H4 (cell line): ENCODE data around the gene ASNS. TPM values are rescaled to one million over a fixed set of nuclear protein-coding genes. Genes with fewer than 3 reads are reported as not detected.
A peak's percentile ranks its signal among the peaks of the same experiment; 100 is the strongest.
"Not testable (repeated sequence)": the region's sequence is repeated elsewhere in the genome, so short reads cannot be mapped to it uniquely, and the experiment has no call there.

Experiments used
- DNase-seq: peaks from one replicate; pipeline ENCODE4 v3.0.0-alpha.2; 2015; ENCODE audit warnings: low spot score
- total RNA-seq: library from RNA; depleted of rRNA; stranded (reverse); fragments of >200 nt; shearing (Covaris generic); gene quantifications from 2 replicates; pipeline ENCODE4 v1.2.3, GENCODE V29; 2014; rRNA removed

ASNS gene, protein sequence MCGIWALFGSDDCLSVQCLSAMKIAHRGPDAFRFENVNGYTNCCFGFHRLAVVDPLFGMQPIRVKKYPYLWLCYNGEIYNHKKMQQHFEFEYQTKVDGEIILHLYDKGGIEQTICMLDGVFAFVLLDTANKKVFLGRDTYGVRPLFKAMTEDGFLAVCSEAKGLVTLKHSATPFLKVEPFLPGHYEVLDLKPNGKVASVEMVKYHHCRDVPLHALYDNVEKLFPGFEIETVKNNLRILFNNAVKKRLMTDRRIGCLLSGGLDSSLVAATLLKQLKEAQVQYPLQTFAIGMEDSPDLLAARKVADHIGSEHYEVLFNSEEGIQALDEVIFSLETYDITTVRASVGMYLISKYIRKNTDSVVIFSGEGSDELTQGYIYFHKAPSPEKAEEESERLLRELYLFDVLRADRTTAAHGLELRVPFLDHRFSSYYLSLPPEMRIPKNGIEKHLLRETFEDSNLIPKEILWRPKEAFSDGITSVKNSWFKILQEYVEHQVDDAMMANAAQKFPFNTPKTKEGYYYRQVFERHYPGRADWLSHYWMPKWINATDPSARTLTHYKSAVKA
- 225 and 335 TPM in 2 replicates for total RNA-seq

- DNase-seq = peak; percentile 96
Observed at GRCh38 chr7:97872025-97872669, at the start of gene ASNS. ASNS (minus strand) TSS chr7:97872408; CDS start chr7:97869156, 3,252 bp downstream.

GRCh38 chr7:97921254-97921653 is 49.0 kb upstream of the ASNS start:
- not testable (repeated sequence) for DNase-seq

GRCh38 chr7:97915267-97915666 is 43.1 kb upstream of the ASNS start:
- not testable (repeated sequence) for DNase-seq

- not testable (repeated sequence) for DNase-seq
Observed at GRCh38 chr7:97912294-97912693, 40.1 kb upstream of the ASNS start.

GRCh38 chr7:97896893-97897292 is 24.7 kb upstream of the ASNS start:
- DNase-seq = not testable (repeated sequence)

GRCh38 chr7:97891721-97892120 is 19.5 kb upstream of the ASNS start:
- DNase-seq = not testable (repeated sequence)

GRCh38 chr7:97879527-97879926 is 7.3 kb upstream of the ASNS start:
- not testable (repeated sequence) for DNase-seq

DNA sequence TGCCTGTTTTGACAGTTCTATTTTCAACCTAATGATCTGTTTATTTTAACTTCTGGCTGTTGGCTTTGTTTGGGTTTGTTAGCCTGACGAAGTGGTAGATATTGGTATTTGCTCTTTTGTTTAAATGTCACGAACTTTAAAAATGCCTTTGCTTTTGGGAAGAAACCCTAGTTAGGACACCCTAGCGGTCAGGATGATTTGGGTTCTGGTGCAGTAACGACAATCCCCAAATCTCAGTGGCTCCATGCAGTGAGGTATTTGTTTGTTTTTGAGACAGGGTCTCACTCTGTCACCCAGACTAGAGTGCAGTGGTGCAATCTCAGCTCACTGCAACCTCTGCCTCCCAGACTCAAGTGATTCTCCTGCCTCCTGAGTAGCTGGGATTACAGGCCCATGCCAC is 2.7 kb upstream of the ASNS start:
- not testable (repeated sequence) for DNase-seq

DNA sequence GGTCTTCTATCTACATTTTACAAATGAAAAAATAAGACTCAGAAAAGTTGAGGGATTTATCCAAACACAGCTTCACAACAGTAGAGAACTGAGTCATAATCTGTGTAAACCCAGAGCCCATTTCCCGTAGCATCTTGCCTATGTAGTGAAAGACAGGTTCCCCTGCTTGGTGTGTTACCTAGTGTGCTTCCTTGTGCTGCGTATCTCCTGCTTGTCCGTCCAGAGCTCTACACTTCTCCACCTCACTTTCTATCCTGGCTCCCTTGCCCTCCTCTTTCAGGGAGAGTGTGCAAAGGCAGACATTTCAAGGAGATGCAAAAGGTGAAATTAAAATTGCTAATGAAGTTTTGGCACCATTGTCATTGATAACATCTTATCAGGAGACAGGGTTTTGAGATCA is 1.4 kb upstream of the ASNS start:
- DNase-seq = no peak

DNA sequence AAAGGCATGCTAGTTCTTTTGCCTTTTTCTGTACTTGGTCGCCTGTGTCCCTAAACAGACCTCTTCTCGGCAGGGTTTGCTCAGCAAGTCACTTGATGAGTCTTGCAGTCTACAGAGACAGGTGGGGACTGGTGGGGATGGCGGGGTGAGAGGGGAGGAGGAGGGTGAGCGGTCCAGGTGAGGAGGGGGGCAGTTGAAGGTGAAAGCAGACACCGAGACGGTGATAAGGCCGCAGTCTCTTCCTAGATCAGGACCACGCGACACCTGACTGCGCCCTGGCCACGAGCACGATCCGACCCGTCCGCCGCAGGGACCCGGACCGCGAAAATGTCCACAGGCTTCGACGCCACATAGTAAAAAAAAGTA is 566 bp downstream of the ASNS start:
- DNase-seq = no peak

- no peak for DNase-seq
Observed at GRCh38 chr7:97868788-97869187, 3.4 kb downstream of the ASNS start.

GRCh38 chr7:97868314-97868713 is 3.9 kb downstream of the ASNS start:
- no peak for DNase-seq

GRCh38 chr7:97865104-97865503 is 7.1 kb downstream of the ASNS start:
- no peak for DNase-seq

DNA sequence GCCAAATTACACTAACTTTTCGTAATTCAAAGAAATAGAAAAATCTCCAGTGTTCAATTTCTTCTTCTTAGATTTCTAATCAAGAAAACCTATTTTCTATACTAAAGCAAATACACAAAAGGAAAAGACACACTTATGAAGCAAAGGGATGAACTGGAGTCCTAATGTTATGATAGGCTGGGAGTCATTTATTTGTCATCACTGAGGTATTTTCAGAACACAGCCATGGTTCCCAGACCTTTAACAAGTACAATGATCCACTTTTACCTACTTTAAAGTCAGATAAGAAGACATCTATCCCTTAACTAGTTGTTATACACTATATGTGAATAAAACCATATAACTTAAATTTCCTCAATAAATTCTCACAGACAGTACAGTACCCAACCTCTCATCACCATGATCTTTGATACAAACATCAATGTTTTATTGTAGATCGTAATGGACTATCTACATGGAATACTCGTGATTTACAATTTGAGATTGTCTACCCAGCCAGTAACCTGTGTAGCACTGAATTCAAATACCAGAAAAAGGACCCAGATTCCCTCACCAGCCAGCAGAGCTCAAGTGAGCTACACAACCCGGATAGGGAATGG is 12.5 kb downstream of the ASNS start:
- no peak for DNase-seq

- no peak for DNase-seq
Observed at GRCh38 chr7:97858221-97858620, 14.0 kb downstream of the ASNS start.

DNA sequence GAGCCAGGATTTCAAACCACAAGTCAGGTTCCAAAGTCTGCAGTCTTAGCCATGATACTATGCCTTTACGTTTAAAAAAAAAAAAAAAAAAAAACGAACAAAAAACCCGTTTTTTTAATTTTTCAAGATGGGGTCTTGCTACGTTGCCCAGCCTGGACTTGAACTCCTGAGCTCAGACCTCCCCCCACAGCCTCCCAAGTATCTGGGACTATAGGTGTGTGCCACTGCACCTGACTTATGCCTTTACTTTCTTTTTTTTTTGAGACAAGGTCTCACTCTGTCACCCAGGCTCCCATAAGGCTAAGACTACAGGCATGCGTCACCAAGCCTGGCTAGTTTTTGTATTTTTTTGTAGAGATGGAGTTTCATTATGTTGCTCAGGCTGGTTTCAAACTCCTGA is 14.7 kb downstream of the ASNS start:
- no peak for DNase-seq

- DNase-seq = no peak
Observed at GRCh38 chr7:97851683-97852082, 20.5 kb downstream of the ASNS start.

DNA sequence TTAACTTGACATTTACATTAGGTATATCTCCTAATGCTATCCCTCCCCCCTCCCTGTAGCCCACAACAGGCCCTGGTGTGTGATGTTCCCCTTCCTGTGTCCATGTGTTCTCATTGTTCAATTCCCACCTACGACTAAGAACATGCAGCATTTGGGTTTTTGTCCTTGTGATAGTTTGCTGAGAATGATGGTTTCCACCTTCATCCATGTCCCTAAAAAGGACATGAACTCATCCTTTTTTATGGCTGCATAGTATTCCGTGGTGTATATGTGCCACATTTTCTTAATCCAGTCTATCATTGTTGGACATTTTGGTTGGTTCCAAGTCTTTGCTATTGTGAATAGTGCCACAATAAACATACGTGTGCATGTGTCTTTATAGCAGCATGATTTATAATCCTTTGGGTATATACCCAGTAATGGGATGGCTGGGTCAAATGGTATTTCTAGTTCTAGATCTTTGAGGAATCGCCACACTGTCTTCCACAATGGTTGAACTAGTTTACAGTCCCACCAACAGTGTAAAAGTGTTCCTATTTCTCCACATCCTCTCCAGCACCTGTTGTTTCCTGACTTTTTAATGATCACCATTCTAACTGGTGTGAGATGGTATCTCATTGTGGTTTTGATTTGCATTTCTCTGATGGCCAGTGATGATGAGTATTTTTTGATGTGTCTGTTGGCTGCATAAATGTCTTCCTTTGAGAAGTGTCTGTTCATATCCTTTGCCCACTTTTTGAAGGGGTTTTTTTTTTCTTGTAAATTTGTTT is 21.8 kb downstream of the ASNS start:
- not testable (repeated sequence) for DNase-seq

DNA sequence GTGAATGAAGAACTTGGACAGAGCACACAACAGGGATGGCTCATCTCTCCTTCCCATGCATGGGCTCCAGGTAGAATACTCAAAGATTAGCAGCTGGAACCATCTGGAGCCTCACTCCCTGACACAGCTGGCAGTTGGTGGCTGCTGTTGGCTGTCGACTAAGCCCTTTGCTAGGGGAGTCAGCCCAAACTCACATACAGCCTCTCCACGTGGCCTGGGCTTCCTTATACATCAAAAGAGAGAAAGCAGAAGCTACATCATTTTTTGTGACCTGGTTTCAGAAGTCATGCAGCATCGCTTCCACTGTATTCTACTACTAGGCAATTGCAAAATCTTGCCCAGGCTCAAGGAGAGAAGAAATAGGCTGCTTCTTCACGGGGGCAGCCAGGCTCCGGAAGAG is 24.4 kb downstream of the ASNS start:
- DNase-seq = no peak

DNA sequence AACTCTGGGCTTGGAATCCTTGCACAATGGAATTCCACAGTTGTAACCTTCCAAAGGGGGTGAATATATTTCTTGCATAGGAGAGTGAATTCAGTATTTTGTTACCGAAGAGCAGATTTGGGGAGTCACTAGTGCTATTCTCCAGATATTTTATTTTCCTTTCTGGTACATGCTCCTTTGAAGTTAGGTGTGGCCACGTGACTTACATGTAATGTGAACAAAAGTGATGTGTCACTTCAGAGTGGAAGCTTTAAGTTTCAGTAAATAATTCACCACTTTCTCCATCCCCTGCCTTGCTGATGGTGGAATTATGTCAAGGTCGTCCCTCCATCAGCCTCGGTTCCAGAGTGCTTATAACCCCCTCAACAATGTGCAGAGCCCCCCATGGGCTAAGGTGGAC is 25.3 kb downstream of the ASNS start:
- peak; percentile 18 for DNase-seq

- peak; percentile 33 for DNase-seq
Observed at GRCh38 chr7:97845622-97846203, 26.5 kb downstream of the ASNS start.
